Measurements from ENCODE around the gene FGD5.

FGD5 gene

GRCh38 chr3:14941871-14942270, 123.1 kb downstream of the FGD5 start:
- Histone ChIP-seq H3K4me1 (no peaks in the 10 kb centered on the region), H3K27me3 (no peaks in the 10 kb centered on the region), H3K9me3 (no peaks in the 10 kb centered on the region), H3K36me3 (no peaks in the 10 kb centered on the region), H3K4me3 (ENCODE audit: low read depth, low read length) (no peak overlapping the region)
- no peak for DNase-seq
- TF ChIP-seq CTCF (IDR thresholded peaks at IDR 0.05; ENCODE audit: low read depth, low read length), result no peak

DNA sequence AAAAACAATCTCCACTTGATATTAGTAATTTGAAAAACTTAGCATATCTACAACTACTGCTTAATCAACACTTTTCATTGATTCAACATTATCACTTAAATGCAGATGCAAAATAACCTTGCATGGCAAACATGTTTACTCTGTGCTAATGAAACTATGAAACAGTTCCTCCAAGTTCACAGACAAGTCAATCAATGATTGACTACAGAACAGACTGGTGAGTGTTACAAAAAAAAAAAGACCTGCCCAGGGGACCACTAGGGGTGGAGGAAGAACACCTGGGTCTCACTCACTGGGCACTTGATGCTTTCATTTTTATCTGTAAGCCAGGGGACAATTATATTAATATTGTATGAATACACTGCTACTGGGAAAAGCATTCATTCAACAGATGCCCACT, 124.3 kb downstream of the FGD5 start:
- H3K4me1 ChIP-seq, result no peaks in the 10 kb centered on the region
- TF ChIP-seq CTCF (IDR thresholded peaks at IDR 0.05; ENCODE audit: low read depth, low read length), result no peak
- no peaks in the 10 kb centered on the region for H3K36me3 ChIP-seq
- H3K9me3 ChIP-seq, result no peaks in the 10 kb centered on the region
- H3K4me3 ChIP-seq (ENCODE audit: low read depth, low read length), result no peak overlapping the region
- H3K27me3 ChIP-seq, result no peaks in the 10 kb centered on the region
- DNase-seq, result no peak

DNA sequence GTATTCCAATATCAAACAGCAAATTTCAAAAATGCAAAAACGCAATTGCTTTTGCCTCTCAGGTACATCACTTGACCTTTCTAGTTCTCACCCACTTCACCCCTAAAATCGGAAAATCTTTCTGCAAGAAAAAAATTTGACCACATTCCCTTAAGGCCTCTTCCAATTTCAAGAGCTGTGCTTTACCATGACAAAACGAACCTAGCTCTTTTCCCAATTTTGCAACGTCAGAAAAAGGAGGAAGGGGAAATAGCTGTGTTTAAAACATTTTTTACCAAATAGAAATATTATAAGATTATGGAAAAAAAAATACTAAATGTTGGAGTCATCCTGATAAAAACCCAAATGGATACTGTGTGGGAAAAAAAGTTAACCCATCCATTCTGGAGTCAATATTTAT, 127.5 kb downstream of the FGD5 start:
- Histone ChIP-seq H3K36me3 (no peaks in the 10 kb centered on the region; the same call in 1 of the 2 replicates), H3K4me1 (no peaks in the 10 kb centered on the region; the same call in 1 of the 2 replicates), H3K27me3 (no peaks in the 10 kb centered on the region), H3K4me3 (ENCODE audit: low read depth, low read length) (peak overlapping the region; percentile 81), H3K9me3 (no peaks in the 10 kb centered on the region)
- no peak for DNase-seq
- no peak for TF ChIP-seq CTCF (IDR thresholded peaks at IDR 0.05; ENCODE audit: low read depth, low read length)

GRCh38 chr3:14946739-14947099, 128.0 kb downstream of the FGD5 start:
- Histone ChIP-seq H3K9me3 (no peaks in the 10 kb centered on the region), H3K36me3 (no peaks in the 10 kb centered on the region; the same call in 1 of the 2 replicates), H3K4me1 (no peaks in the 10 kb centered on the region; the same call in 1 of the 2 replicates), H3K27me3 (no peaks in the 10 kb centered on the region), H3K4me3 (ENCODE audit: low read depth, low read length) (peak overlapping the region; percentile 81)
- TF ChIP-seq CTCF (IDR thresholded peaks at IDR 0.05; ENCODE audit: low read depth, low read length), result no peak
- no peak for DNase-seq

DNA sequence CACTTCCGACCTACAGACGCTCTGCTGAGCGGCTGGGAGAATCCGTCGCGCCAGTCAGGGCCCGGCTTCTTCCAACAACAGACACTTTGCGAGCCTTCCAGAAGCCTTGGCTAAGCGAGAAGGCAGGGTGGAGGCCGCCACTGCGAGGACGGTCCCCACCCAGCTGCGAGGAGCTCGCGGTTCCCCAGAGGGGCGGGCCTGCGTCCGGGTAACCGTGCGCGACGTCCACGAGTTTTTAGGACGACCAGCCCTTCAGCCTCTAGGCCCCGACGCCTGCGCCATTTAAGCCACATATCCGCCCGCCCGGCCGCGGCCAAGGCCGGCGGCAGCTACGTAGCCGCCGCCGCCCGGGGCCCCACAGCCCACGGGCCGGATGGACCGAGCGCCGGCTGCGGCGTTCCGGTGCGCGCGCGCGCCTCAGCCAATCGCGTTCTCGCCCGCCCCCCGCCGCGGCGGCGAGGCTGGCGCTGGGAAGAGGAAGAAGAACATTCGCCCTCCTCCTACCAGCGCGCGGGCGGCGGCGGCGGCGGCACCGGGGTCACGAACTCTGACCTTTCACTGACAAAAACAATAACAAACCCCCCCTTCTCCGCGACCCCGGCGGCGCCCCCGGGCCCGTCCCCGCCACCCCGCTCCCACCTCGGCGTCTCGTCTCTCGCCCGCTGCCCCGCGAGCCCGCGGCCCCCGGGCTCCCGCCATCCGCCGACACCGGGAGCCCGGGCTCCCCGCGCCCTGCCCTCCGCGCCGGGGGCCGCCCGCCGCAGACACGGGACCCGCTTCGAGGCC, 128.5 kb downstream of the FGD5 start, which contains the start of gene NR2C2:
Gene NR2C2, plus strand, starts transcription at position 484 of the 786 bp plus-strand sequence. CDS start 56,332 bp downstream, outside the sequence.
- Histone ChIP-seq H3K9me3 (no peaks in the 10 kb centered on the region), H3K4me1 (no peaks in the 10 kb centered on the region; the same call in 1 of the 2 replicates), H3K4me3 (ENCODE audit: low read depth, low read length) (peak within 1 kb of the TSS; percentile 81), H3K27me3 (no peaks in the 10 kb centered on the region), H3K36me3 (no peaks in the 10 kb centered on the region; the same call in 1 of the 2 replicates)
- TF ChIP-seq CTCF (IDR thresholded peaks at IDR 0.05; ENCODE audit: low read depth, low read length), result no peak
- DNase-seq, result peak; percentile 74
